ENCODE data around the gene DNAJA2. TPM values are rescaled to one million over a fixed set of nuclear protein-coding genes. Genes with fewer than 3 reads are reported as not detected.

DNAJA2 gene
- total and polyA plus RNA-seq, 2 of the 8 experiments (the other 6 are each of a cell fraction or from before 2014, with no cell fraction given) = 9.4 to 93.8 TPM

- FAIRE-seq = no peak
Measured at GRCh38 chr16:46975165-46975564, 1.7 kb upstream of the DNAJA2 start.

More at GRCh38 chr16:46975165-46975564, 1.7 kb upstream of the DNAJA2 start:
- Histone ChIP-seq H3K4me1 (replicated peaks in 1 of 4; ENCODE audit: control insufficient read depth in 3 of 4, insufficient read depth in 4 of 4, low read length in 3 of 4) (peaks cover 2 to 12% (median 5%) of the 10 kb centered on the region in 4 experiments; a peak in 4 of 7 replicates), H3K9ac (replicated peaks in 1 of 4; ENCODE audit: extremely low read depth in 1 of 4, low read depth in 3 of 4, low read length in 3 of 4) (no peak overlapping the region), H3K14ac (ENCODE audit: insufficient read length) (no peak overlapping the region), H3K4ac (replicated peaks; ENCODE audit: insufficient read length, low read depth, low read length) (no peak overlapping the region), H4K91ac (replicated peaks; ENCODE audit: insufficient read length, low read length) (no peak overlapping the region), H3K4me3 (ENCODE audit: extremely low read depth in 1 of 4, insufficient read depth in 2 of 4, low read depth in 3 of 4, low read length in 4 of 4) (no peak overlapping the region), H3K36me3 (ENCODE audit: control insufficient read depth in 2 of 4, insufficient read depth in 4 of 4, low read length in 3 of 4) (peaks cover 1 to 21% (median 3%) of the 10 kb centered on the region in 4 experiments; a peak in 4 of 8 replicates), H3K9me3 (ENCODE audit: insufficient read depth in 2 of 2, low read depth in 1 of 2, low read length in 1 of 2) (no peaks in the 10 kb centered on the region), H3K4me2 (ENCODE audit: insufficient read depth in 1 of 2, low read depth in 2 of 2, low read length in 2 of 2) (no peak overlapping the region; a peak in 1 of 4 replicates), H2BK5ac (ENCODE audit: low read depth, low read length) (no peak overlapping the region), H3K79me2 (ENCODE audit: control insufficient read depth in 1 of 2, insufficient read depth in 2 of 2, low read length in 2 of 2) (peaks cover 6 to 29% of the 10 kb centered on the region in 2 experiments; a peak in 3 of 4 replicates), H4K8ac (ENCODE audit: extremely low read depth, insufficient read depth, low read length) (no peak overlapping the region), H3K23me2 (ENCODE audit: low read depth, low read length) (peaks cover 5% of the 10 kb centered on the region), H3K79me1 (ENCODE audit: low read depth, low read length) (peaks cover 6% of the 10 kb centered on the region; the same call in 1 of the 2 replicates), H3K27me3 (replicated peaks in 1 of 4; ENCODE audit: control insufficient read depth in 3 of 4, extremely low read depth in 1 of 4, insufficient read depth in 3 of 4, low read length in 3 of 4) (no peaks in the 10 kb centered on the region), H4K5ac (ENCODE audit: insufficient read length, low read depth, low read length) (no peak overlapping the region), H2BK15ac (ENCODE audit: low read length) (no peak overlapping the region), H3K18ac (ENCODE audit: extremely low read depth, low read length) (no peak overlapping the region), H2BK12ac (ENCODE audit: low read depth, low read length) (no peak overlapping the region), H2BK20ac (ENCODE audit: low read length) (no peak overlapping the region), H2AK5ac (ENCODE audit: low read depth, low read length) (no peak overlapping the region), H4K20me1 (replicated peaks in 1 of 2; ENCODE audit: control insufficient read depth in 1 of 2, insufficient read depth in 2 of 2, low read length in 2 of 2) (no peaks in the 10 kb centered on the region), H2AFZ (ENCODE audit: low read length) (no peak overlapping the region), H2BK120ac (replicated peaks; ENCODE audit: low read depth, low read length) (no peak overlapping the region), H3K56ac (replicated peaks; ENCODE audit: insufficient read length, low read depth, low read length) (no peak overlapping the region), H3K23ac (ENCODE audit: insufficient read length) (no peak overlapping the region), H3K27ac (ENCODE audit: low read depth, low read length) (no peak overlapping the region)
- TF ChIP-seq YY1 (IDR thresholded peaks at IDR 0.05; ENCODE audit: low read depth, low read length) = no peak
- no peak for TF ChIP-seq BCL11A (IDR thresholded peaks at IDR 0.05; ENCODE audit: low read depth in 2 of 2, low read length in 2 of 2)
- ChIA-PET CTCF (ENCODE audit: partially characterized antibody) (interaction anchor here (0.5 to 1.5 kb wide), 2 partner anchors 27 to 29 kb away, joined by 3 read pairs; no protein-coding TSS in a partner anchor), POLR2A (ENCODE audit: partially characterized antibody) (interaction anchor here (2.4 to 3.0 kb wide), 2 partner anchors 8 to 13 kb away, joined by 10 to 25 read pairs; no protein-coding TSS in a partner anchor)
- 96% methylated on average over 11 of the region's 11 CpGs; no CpG with 5 or more reads in 1 of the 2 experiments for WGBS, 2 experiments (ENCODE audit: extremely low coverage in 1 of 2, insufficient coverage in 1 of 2, insufficient read length in 1 of 2, insufficient replicate concordance in 2 of 2, low coverage in 1 of 2, low lambda C conversion rate in 2 of 2, missing lambda C conversion rate in 1 of 2)
- DNase-seq (ENCODE audit: low read depth in 1 of 2, low spot score in 2 of 2) = no peak

All from H1 (cell line).